Endothelial cell of umbilical vein (primary cell): Measurements from ENCODE around the gene MAP3K19. TPM values are rescaled to one million over a fixed set of nuclear protein-coding genes. Genes with fewer than 3 reads are reported as not detected.

Source experiments
- BruUV-seq: library from RNA; stranded (reverse); fragments of 400-500 nt; replicated peaks from 2 replicates; lab custom pipeline; 2021; lab: Mats Ljungman, UMichigan
- CTCF ChIA-PET: fragments of 300-600, 350-600 bp; sonication (Branson Sonifier 250); formaldehyde crosslinking; loops from one replicate; lab custom pipeline; 2021; ENCODE audit warnings: antibody characterized with exemption, inconsistent platforms; lab: Charles Lee
- POLR2A ChIA-PET: fragments of 300-600, 350-600 bp; sonication (Branson Sonifier 250); formaldehyde crosslinking; loops from one replicate; lab custom pipeline; 2021; ENCODE audit warnings: antibody characterized with exemption, inconsistent platforms; lab: Charles Lee
- DNase-seq: peaks from one replicate; pipeline ENCODE4 v3.0.0-alpha.2; 2011; ENCODE audit warnings: low read depth, low spot score
- FAIRE-seq: peaks from 2 replicates; lab custom pipeline; 2011; peaks lifted over from hg19 to GRCh38; lab: Jason Lieb, UNC
- H2AFZ ChIP-seq: 2 replicates; pipeline ENCODE4 v1.6.0; 2012; ENCODE audit warnings: low read depth, low read length, control low read depth, inconsistent platforms
- H3K27ac ChIP-seq: 2 replicates; pipeline ENCODE4 v1.5.1; 2011; ENCODE audit warnings: low read depth, mild to moderate bottlenecking, control low read depth, low read length, moderate library complexity; ENCODE audit not compliant: insufficient read depth
- H3K27me3 ChIP-seq, 2 experiments: 2 replicates each; pipeline versions ENCODE4 v1.6.0 to v1.6.1; 2011; ENCODE audit warnings: low read length in 2 of 2, mixed read lengths in 1 of 2; ENCODE audit not compliant: control insufficient read depth in 2 of 2, insufficient read depth in 2 of 2
- H3K36me3 ChIP-seq, 2 experiments: 2 replicates in 1 of 2; 3 replicates in 1 of 2; pipeline ENCODE4 v1.5.1; 2011; ENCODE audit warnings: low read length in 2 of 2, mild to moderate bottlenecking in 1 of 2, moderate library complexity in 1 of 2; ENCODE audit not compliant: control insufficient read depth in 2 of 2, insufficient read depth in 2 of 2; ENCODE audit errors: extremely low read depth in 1 of 2
- H3K4me1 ChIP-seq: 3 replicates; pipeline ENCODE4 v1.5.1; 2011; ENCODE audit warnings: mild to moderate bottlenecking, low read length; ENCODE audit not compliant: control insufficient read depth, insufficient read depth; ENCODE audit errors: extremely low read depth
- H3K4me2 ChIP-seq: 2 replicates; pipeline ENCODE4 v1.6.1; 2011; ENCODE audit warnings: low read length, control low read depth, mixed read lengths; ENCODE audit not compliant: insufficient read depth
- H3K4me3 ChIP-seq, 3 experiments: fragments of 200-600 bp in 1 of 3; sonication (generic), shearing (Covaris generic) in 1 of 3; replicated peaks in 1 of 3; 2 replicates each; pipeline ENCODE4 v1.5.1; 2011 to 2016; ENCODE audit warnings: control low read depth in 3 of 3, low read length in 3 of 3, mild to moderate bottlenecking in 2 of 3, inconsistent platforms in 1 of 3, low read depth in 1 of 3, moderate library complexity in 1 of 3; ENCODE audit not compliant: insufficient read depth in 1 of 3
- H3K79me2 ChIP-seq: 2 replicates; pipeline ENCODE4 v1.6.0; 2012; ENCODE audit warnings: low read length, inconsistent platforms; ENCODE audit not compliant: control insufficient read depth, insufficient read depth
- H3K9ac ChIP-seq: replicated peaks from 2 replicates; pipeline ENCODE3; 2011; ENCODE audit warnings: low read length, control low read depth; ENCODE audit not compliant: insufficient read depth; ENCODE audit errors: extremely low read depth
- H3K9me1 ChIP-seq: replicated peaks from 3 replicates; pipeline ENCODE4 v1.6.0; 2011; ENCODE audit warnings: mild to moderate bottlenecking, low read length; ENCODE audit not compliant: control insufficient read depth, insufficient read depth; ENCODE audit errors: extremely low read depth
- H3K9me3 ChIP-seq: replicated peaks from 2 replicates; pipeline ENCODE4 v1.5.1; 2012; ENCODE audit warnings: low read length, inconsistent platforms; ENCODE audit not compliant: control insufficient read depth, insufficient read depth
- H4K20me1 ChIP-seq: replicated peaks from 2 replicates; pipeline ENCODE3; 2011; ENCODE audit warnings: mild to moderate bottlenecking, low read length; ENCODE audit not compliant: control insufficient read depth, insufficient read depth; ENCODE audit errors: extremely low read depth
- CTCF ChIP-seq, 2 donors: IDR thresholded peaks; 1 replicate in 1 of 2; 2 replicates in 1 of 2; pipeline ENCODE4 v1.5.1; 2011; ENCODE audit warnings: low read length in 2 of 2, mild to moderate bottlenecking in 2 of 2, moderate library complexity in 2 of 2, control low read depth in 1 of 2, inconsistent platforms in 1 of 2, low read depth in 1 of 2; ENCODE audit not compliant: insufficient read depth in 1 of 2; ENCODE audit errors: extremely low read depth in 1 of 2
- EZH2 ChIP-seq: IDR thresholded peaks from 2 replicates; pipeline ENCODE4 v1.6.1; 2012; ENCODE audit warnings: borderline replicate concordance, low read depth, mild to moderate bottlenecking, moderate library complexity, low read length, inconsistent platforms; ENCODE audit not compliant: severe bottlenecking
- FOS ChIP-seq: IDR thresholded peaks from 2 replicates; pipeline ENCODE4 v1.6.1; 2011; ENCODE audit warnings: mild to moderate bottlenecking, low read length, moderate library complexity, borderline replicate concordance; ENCODE audit not compliant: insufficient read depth
- GATA2 ChIP-seq: IDR thresholded peaks from 2 replicates; pipeline ENCODE4 v1.7.0; 2011; ENCODE audit warnings: low read depth, mild to moderate bottlenecking, moderate library complexity, mixed read lengths, low read length; ENCODE audit not compliant: insufficient read length, insufficient read depth
- JUN ChIP-seq: IDR thresholded peaks from 2 replicates; pipeline ENCODE4 v1.6.1; 2011; ENCODE audit warnings: borderline replicate concordance, low read depth; ENCODE audit not compliant: insufficient read length, insufficient read depth
- MYC ChIP-seq: IDR thresholded peaks from one replicate; pipeline ENCODE4 v1.6.1; 2011; ENCODE audit warnings: mild to moderate bottlenecking, low read depth, low read length
- POLR2A ChIP-seq: IDR thresholded peaks from 2 replicates; pipeline ENCODE4 v1.6.1; 2012; ENCODE audit warnings: low read depth, mild to moderate bottlenecking, control low read depth, low read length
- POLR2AphosphoS5 ChIP-seq: IDR thresholded peaks from 2 replicates; pipeline ENCODE4 v1.6.1; 2012; ENCODE audit warnings: low read depth, mild to moderate bottlenecking, control low read depth, low read length, moderate library complexity; ENCODE audit not compliant: insufficient read depth
- dilution Hi-C: fragments of 300-500 bp; cut with MboI; formaldehyde crosslinking; loops from one replicate; pipeline ENCODE4 v1.15.0; 2019; ENCODE audit warnings: low sequenced_read_pairs; ENCODE audit not compliant: extremely low pct_ligation_motif_present
- intact Hi-C: fragments of 100-400 bp; cut with micrococcal nuclease; formaldehyde crosslinking; loops from one replicate; pipeline ENCODE4 v1.10.0; 2022
- polyA plus RNA-seq, 4 experiments: library from polyadenylated mRNA; depleted of rRNA in 3 of 4; stranded (reverse) in 3 of 4; unstranded in 1 of 4; fragments of >200 nt; gene quantifications; 2 replicates each; pipeline versions ENCODE4 v1.2.1 to v1.2.3, GENCODE V29; 2011 to 2012; ENCODE audit warnings: missing spikeins in 1 of 4
- total RNA-seq: library from RNA; stranded (reverse); gene quantifications from 2 replicates; pipeline ENCODE4 v1.2.3, GENCODE V29; 2021
- TF ChIP-seq, protein P1 (sequence below): IDR thresholded peaks from 2 replicates; pipeline ENCODE4 v1.6.1; 2011; ENCODE audit not compliant: insufficient read depth, insufficient read length

The MAP3K19 gene
- total and polyA plus RNA-seq, 2 donors (not counting 3 experiments of a cell fraction or from before 2014, with no cell fraction given): not detected

- Histone ChIP-seq H3K79me2 (no peaks in the 10 kb centered on the region), H3K36me3 (no peaks in the 10 kb centered on the region), H2AFZ (no peak overlapping the region), H3K9me1 (no peaks in the 10 kb centered on the region), H3K27ac (no peak overlapping the region), H3K27me3 (peaks cover 14 to 18% of the 10 kb centered on the region in 2 experiments), H3K4me1 (no peaks in the 10 kb centered on the region), H3K9me3 (no peaks in the 10 kb centered on the region), H3K9ac (no peak overlapping the region), H3K4me2 (no peak overlapping the region), H3K4me3 (no peak overlapping the region), H4K20me1 (no peaks in the 10 kb centered on the region)
- TF ChIP-seq POLR2A (no peak), JUN (no peak), FOS (no peak), CTCF (IDR thresholded peaks at IDR 0.05; ENCODE audit: extremely low read depth in 1 of 2, insufficient read depth in 1 of 2, low read depth in 1 of 2, low read length in 2 of 2) (no peak), MYC (no peak), POLR2AphosphoS5 (no peak), GATA2 (no peak), EZH2 (no peak)
- TF ChIP-seq, protein P1, sequence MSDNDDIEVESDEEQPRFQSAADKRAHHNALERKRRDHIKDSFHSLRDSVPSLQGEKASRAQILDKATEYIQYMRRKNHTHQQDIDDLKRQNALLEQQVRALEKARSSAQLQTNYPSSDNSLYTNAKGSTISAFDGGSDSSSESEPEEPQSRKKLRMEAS: no peak
- no TSS peak for BruUV-seq
- no peak for DNase-seq
- dilution Hi-C loops: no loop called here
- POLR2A ChIA-PET: no interaction called here
- no peak for FAIRE-seq
- CTCF ChIA-PET: interaction anchor here (0.8 to 8.0 kb wide), 10 partner anchors 11 to 791 kb away, joined by 3 to 231 read pairs (median 18); no protein-coding TSS in a partner anchor
- intact Hi-C loops: loop anchor here (2.0 to 10.0 kb wide), 2 partner anchors 159 to 467 kb away; no protein-coding TSS in a partner anchor
Measured at GRCh38 chr2:135005753-135006152, 41.5 kb downstream of the MAP3K19 start.
